ENCODE results near the gene HOXD3.

DNA sequence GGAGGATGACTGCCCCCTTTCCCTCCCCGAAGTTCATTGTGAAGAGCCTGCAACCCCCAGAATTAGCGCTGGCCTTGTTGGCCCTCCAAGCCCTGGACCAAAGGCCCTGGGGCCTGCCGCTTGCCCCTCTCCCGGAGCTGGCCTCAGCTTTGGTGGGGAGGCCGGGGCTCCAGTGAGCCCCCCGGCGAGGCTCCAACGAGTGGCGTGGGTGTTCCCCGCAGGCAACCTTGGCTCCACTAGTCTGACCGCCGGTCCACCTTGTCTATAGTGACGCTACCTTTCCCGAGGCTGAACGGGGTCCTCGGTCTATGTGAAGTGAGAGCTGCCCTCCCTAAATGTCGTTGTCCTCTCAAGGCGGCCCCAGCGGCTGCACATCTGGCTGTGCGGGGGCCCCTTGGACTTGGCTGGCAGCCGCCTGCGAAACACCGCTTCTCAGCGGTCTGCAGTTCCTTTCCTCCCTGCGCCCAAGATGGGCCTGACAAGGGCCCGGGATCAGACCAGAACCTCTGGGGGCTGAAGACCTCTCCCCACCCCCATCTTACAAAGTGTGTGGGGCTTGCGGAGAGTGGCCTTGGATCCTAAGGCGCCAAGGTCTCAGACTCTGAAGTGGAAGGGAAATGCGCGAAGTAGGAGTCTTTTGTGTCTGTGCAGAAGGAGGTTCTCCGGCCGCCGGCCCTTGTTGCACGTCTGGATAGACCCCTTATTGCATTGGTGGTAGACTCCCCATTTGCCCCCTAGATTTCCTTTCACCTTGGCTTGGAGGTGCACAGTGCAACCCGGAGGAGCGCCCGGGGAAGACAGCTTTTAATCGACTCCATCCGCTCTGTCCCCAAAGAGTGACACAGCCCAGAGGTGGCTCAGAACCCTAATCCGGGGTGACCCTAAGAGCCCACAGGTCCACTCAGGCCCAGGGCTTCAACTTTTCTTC lies 44.5 kb upstream of the HOXD3 start:
- TF ChIP-seq, protein P1, sequence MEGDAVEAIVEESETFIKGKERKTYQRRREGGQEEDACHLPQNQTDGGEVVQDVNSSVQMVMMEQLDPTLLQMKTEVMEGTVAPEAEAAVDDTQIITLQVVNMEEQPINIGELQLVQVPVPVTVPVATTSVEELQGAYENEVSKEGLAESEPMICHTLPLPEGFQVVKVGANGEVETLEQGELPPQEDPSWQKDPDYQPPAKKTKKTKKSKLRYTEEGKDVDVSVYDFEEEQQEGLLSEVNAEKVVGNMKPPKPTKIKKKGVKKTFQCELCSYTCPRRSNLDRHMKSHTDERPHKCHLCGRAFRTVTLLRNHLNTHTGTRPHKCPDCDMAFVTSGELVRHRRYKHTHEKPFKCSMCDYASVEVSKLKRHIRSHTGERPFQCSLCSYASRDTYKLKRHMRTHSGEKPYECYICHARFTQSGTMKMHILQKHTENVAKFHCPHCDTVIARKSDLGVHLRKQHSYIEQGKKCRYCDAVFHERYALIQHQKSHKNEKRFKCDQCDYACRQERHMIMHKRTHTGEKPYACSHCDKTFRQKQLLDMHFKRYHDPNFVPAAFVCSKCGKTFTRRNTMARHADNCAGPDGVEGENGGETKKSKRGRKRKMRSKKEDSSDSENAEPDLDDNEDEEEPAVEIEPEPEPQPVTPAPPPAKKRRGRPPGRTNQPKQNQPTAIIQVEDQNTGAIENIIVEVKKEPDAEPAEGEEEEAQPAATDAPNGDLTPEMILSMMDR (IDR thresholded peaks at IDR 0.05; ENCODE audit: low read length) = no peak
- TF ChIP-seq EZH2 (optimal IDR thresholded peaks at IDR 0.05; ENCODE audit: low read depth, low read length) = no peak
- no peak for TF ChIP-seq EZH2phosphoT487 (IDR thresholded peaks at IDR 0.05; ENCODE audit: low read length)
